Measurements from ENCODE around the gene ACOX1.

The ACOX1 gene

DNA sequence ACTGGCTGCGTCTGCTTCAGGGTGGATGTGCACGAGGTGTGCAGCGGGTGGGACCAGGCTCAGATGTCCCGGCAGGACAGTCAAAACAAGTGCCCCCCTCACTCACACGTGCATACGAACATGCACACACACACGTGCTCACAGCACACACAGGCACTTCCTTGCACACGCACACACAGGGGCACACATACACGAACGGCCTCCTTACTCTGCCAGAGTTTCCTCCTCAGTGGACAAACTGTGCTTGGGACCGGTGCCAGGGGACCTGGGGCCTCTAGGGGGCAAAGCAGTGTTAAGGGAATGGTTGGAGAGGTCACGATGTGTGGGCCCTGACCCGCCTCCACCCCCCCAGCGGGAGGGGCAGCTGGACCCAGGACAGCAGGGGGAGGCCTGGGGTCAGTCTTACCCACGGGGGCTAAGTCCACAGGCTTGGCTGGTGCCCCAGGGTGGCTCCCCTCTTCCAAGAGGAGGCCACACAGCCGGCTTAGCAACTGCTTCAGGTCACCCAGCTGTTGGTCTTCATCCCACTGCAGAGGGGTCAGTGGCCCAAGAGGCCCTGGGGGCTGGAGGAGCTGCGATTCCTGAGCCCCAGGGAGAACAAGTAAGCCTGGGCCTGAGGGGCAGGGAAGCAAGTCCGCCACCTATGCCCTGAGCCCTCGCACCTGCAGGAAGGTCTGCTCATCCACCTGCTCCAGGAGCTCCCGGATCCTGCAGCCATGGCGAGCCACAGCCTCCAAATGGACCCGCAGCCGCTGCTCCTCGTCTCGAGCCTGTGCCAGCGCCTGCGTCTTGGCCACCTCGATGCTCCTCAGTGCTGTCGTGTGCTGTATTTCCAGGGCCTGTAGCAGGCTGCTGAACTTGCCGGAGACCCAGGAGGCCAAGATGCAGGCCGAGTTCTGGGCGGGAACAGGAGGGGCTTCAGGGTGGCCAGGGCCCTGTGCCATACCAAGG lies 87.1 kb downstream of the ACOX1 start:
- TF ChIP-seq, protein P1, sequence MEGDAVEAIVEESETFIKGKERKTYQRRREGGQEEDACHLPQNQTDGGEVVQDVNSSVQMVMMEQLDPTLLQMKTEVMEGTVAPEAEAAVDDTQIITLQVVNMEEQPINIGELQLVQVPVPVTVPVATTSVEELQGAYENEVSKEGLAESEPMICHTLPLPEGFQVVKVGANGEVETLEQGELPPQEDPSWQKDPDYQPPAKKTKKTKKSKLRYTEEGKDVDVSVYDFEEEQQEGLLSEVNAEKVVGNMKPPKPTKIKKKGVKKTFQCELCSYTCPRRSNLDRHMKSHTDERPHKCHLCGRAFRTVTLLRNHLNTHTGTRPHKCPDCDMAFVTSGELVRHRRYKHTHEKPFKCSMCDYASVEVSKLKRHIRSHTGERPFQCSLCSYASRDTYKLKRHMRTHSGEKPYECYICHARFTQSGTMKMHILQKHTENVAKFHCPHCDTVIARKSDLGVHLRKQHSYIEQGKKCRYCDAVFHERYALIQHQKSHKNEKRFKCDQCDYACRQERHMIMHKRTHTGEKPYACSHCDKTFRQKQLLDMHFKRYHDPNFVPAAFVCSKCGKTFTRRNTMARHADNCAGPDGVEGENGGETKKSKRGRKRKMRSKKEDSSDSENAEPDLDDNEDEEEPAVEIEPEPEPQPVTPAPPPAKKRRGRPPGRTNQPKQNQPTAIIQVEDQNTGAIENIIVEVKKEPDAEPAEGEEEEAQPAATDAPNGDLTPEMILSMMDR (IDR thresholded peaks at IDR 0.05): no peak

Measured in LNCAP (cell line).